ENCODE data around the gene LDLRAP1.
"Not testable (repeated sequence)": the region's sequence is repeated elsewhere in the genome, so short reads cannot be mapped to it uniquely, and the experiment has no call there.

The LDLRAP1 gene, protein sequence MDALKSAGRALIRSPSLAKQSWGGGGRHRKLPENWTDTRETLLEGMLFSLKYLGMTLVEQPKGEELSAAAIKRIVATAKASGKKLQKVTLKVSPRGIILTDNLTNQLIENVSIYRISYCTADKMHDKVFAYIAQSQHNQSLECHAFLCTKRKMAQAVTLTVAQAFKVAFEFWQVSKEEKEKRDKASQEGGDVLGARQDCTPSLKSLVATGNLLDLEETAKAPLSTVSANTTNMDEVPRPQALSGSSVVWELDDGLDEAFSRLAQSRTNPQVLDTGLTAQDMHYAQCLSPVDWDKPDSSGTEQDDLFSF

DNA sequence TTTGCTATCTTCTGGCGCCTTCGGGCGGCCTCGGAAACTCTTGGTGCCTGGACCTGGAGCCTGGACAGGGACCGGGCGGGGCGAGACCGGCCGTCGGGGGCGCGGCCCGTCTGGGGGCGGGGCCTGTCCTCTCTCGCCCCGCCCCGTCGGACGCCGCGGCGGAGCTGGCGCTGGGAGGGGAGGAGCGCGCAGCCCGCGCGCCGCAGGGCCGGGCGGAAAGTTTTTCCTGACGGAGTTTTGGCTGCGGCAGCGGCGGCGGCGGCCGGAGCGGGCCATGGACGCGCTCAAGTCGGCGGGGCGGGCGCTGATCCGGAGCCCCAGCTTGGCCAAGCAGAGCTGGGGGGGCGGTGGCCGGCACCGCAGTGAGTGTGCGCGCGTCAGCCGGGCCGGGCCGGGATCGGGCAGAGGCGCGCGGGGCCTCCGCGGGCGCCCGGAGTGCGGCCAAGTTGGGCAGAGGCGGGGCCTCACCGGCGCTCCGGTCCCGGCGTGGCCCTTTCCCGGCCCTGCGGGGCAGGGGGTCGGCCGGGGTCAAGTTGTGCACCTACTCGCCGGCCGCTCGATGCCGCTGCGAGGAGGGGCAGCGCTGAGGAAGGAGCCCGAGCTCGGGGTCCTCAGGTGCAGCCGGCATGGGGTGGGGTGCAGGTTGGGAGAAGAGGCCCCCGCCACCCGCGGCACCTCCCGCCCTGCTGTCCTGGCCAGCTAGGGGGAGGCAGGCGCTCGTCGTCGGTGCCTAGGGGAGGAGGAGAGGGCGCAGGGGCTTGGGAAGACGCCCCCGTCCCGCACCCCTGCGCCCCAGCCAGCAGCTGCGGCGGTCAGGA lies at the start of gene LDLRAP1:
LDLRAP1 (plus strand) TSS at position 182 of the 818 bp plus-strand sequence; CDS start at position 275, 93 bp downstream.
- DNase-seq = peak; percentile 64

DNA sequence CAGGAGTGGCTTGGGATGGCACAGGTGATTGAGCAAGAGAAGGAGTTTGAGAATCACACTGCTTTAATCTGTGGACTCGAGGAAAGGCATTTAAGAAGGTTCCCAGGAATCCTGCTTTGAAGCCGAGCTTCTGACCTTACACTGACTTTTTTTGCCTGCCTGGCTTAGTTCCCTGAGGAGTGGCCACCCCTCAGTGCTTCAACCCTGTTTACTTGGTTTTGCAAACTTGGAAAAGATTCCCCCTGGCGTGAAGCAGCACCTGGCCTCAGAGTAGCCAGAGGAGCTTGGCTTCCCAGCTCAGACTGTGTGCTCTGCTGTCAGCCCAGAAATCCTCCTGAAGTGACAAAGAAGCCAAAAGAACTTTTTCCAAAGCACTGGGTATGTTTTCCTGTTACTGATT lies 48.5 kb upstream of the LDLRAP1 start:
- no peak for DNase-seq

DNA sequence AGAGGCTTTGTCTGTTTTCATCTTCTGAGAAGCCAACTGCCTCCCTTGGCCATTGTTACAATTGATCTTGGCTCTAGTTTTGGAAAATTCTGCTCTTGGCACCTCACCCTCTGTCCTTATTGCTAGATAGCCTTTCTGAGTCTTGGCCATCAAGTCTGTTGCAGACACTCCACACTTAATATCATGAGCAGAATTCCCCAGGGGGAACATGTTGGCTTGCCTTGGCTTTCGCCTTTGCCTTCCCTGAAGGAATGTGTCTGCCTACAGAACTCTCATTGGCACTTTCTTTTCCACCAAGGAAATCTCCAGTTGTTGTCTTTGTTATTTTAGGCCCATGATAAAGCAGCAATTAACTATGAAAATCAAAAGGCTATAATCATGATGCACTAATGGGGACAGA lies 42.7 kb upstream of the LDLRAP1 start:
- no peak for DNase-seq

DNA sequence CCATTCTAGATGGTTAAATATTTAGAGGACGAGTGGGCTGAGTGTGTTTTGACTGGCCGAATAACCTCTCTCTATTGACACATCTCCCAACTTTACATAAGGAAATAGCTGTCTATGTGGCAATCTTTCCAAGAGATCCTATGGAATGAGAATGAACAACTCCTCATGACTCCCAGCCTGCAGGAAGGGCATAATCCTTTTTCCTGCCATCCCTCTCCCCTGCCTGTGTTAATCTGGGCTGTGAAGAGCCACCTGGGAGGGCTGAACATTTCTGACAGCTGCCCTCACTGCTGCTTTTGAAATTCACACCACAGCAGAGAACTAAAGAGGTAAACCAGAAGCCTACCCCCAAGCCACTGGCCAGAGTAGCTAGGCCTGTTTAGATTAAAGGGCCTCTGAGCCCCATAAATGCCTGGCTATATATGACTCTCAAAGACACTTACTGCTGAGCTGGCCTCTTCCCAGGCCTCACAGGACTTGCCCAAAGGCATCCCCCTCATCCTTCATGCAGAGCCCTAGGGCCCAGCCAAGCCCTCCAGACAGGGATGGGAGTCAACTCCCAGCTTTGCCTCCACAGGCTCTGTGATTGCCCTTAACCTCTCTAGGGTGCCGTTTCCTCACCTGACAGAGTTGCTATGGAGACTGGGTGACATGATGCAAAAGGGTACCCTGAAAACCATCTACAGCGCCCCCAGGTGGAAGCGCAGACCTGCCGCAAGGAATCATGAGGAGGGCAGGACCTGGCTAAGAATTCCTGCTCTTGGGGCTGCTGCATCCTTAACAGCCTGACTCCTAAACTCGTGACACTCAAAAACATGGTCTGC lies 42.0 kb upstream of the LDLRAP1 start:
- DNase-seq = no peak

DNA sequence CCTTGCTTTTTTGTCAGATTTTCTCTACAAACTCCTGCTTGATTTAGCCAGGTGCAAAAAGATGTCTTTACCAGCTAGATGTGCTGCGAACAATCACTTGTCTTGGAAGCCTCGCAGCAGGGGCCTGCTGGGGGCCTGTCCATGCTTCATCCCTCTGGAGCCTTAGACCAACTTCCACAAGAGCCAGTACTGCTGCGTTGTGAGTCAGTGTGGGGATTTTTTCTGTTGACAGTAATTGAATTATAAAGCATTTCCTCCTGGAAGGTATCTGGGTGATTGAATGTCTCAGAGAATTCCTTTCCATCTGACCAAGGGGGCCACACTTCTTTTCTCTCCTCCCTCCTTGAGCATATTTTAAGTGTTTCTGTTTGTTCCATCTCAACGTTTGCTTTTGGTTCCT lies 40.4 kb upstream of the LDLRAP1 start:
- no peak for DNase-seq

DNA sequence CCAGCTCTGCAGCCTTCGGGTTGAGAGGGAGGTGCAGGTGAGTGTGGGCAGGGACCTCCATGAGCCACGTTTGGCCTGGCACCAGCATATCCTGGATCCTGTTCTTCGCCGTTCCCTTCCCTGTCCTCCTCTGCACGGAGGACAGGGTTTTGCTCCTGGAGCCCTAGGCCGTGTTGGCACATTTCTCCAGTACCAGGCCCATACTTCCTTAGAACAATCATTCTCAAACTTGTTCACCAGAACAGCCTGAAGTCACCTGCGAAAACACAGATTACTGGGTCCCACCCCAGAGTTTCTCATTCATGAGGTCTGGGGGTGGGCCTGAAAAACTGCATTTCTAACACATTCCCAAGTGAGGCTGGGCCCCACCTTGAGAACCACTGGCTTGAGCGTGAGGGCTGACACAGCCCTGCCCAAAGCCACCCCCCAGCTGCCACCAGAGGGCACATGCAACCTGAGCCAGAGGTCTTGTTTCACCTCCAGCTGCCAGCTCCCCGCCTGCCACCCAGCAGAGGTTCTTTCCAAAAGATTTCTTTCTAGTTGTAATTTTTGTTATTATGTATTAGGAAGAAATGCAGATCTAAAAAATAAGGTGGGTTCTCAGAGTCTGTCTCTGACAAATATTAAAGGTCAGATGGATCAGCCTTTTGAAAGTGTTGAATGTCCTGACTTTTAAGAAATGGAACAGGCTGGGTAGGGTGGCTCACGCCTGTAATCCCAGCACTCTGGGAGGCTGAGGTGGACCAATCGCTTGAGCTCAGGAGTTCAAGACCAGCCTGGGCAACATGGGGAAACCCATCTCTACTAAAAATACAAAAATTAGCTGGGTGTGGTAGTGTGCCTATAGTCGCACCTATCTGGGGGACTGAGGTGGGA lies 39.6 kb upstream of the LDLRAP1 start:
- peak; percentile 67 for DNase-seq

DNA sequence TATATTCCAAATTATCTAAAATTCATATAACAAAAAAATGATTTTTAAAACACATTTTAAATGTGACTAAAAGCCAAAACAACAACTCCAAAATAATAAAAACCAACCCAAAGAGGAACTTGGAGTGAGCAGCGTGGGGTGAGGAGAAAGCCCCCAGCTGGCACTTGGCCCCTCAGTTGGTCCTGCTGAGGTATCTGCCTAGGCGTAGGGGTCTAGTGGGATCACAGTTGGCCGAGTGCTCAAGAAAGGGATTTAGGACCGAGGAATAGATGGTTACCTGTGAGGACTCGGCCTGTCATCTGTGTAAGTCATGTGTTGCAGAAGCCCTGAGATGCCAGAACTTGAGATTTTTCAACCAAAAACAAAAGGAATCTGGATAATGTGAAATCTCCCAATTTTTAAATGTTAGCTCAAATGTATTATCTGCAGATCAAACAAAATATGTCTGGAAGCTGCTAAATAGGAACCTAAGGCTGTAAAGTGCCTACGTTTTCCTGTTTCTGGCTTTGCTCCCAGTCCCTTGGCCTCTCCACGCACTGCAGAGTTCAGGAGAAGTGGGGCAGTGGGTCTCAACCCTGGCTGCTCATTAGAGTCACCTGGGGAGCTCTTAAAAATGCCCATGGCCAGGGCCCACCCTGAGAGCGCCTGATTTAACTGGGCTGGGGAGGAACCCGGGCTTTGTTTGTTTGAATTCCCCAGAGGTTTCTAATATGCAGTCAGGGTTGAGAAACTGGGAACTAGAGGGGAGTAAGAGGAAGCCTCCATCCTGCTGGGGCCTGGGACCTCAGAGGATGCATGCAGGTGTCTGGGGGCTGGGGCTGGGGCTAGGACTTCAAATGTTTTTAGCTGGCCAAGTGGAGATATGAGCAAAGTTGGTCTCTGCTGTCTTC lies 38.5 kb upstream of the LDLRAP1 start:
- DNase-seq = no peak

DNA sequence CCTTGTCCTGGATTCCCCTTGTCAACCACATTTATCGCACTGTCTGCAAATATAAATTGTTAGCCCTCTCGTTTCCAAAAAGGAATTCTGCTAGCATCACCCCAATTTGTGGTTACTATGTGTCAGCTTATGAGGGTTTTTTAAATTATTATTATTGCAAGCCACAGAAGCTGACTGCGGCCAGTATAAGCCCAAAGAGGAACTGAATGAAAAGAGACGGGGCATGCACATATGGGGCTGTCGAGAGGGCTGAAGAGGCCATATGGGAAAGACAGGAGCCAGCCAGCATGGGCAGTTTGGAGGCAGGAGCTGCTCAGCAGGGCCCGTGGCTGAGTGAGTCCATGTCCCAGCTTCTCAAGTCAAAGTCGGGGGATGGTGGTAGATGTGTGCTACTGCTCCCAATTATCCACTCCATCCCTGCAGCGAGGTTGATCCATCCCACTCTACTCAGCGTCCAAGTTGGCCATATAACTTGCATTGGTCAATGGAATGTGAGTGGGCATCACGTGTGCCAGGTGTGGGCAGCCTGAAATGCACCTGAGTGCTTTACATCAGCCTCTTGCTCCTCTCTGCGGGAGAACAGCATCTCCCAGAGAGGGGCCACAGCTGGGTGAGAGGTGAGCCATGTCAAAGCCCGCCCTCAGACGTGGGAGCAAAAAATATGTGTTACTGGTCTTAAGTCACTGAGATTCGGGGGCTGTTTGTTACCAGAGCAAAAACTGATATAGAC lies 37.6 kb upstream of the LDLRAP1 start:
- no peak for DNase-seq

DNA sequence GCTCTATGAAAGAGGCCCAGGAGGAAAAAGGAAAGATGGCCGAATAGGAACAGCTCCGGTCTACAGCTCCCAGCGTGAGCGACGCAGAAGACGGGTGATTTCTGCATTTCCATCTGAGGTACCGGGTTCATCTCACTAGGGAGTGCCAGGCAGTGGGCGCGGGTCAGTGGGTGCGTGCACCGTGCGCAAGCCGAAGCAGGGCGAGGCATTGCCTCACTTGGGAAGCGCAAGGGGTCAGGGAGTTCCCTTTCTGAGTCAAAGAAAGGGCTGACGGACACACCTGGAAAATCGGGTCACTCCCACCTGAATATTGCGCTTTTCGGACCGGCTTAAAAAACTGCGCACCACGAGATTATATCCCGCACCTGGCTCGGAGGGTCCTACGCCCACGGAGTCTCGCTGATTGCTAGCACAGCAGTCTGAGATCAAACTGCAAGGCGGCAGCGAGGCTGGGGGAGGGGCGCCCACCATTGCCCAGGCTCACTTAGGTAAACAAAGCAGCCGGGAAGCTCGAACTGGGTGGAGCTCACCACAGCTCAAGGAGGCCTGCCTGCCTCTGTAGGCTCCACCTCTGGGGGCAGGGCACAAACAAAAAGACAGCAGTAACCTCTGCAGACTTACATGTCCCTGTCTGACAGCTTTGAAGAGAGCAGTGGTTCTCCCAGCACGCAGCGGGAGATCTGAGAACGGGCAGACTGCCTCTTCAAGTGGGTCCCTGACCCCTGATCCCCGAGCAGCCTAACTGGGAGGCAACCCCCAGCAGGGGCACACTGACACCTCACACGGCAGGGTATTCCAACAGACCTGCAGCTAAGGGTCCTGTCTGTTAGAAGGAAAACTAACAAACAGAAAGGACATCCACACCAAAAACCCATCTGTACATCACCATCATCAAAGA lies 36.6 kb upstream of the LDLRAP1 start:
- not testable (repeated sequence) for DNase-seq

DNA sequence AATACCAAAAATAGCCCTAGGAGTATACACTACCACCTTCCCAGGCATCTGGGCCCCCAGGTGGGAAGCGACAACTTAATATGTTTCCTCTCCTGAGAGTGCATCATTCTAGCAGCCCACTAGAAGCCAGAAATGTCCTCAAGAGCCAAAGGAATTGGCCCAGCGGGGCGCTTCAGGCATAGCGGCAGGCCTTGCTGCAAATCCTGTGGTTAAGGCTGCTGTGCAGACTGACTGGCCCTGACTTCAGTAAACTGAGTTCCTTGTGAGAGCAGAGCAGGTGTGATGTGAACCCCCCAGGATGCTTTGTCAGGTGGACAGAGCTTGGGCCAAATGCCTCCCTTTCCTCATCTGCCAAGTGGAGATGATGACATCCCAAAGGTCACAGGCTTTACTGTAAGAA lies 29.7 kb upstream of the LDLRAP1 start:
- DNase-seq = no peak

DNA sequence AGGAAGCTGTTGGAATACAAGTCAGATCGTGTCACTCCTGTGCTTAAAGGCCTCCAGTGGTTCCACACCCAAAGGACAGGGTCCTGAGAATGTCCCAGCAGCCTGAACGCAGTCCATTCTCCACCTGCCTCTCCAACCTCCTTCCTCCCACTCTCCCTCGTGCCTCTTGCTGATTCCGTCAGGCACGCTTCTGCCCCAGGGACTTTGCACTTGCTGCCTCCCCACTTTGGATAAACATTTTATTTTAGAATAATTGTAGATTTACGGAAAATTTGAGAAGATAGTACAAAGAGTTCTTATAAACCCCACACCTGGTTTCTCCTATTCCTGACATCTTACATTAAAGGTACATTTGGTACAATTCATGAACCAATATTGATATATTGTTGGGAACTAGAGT lies 28.4 kb upstream of the LDLRAP1 start:
- no peak for DNase-seq

DNA sequence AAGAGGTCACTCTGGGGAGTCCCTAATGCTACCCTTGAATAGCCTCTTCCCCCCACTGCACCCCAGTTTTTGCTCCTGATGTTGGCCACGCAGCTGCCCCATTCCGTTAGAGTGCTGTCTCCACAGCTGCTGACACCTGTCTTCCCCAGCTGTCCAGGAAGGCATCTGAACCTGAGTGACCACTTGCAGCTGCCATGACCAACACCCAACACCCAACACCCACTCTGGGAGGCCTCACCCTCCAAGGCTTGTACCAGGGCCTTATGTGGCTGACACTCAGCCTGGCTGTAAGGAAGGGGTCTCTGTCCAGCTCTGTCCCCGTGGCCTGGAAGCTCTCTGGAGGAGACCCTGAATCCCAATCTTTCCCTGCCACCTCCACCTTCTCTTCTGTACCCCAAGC lies 26.7 kb upstream of the LDLRAP1 start:
- DNase-seq = no peak

DNA sequence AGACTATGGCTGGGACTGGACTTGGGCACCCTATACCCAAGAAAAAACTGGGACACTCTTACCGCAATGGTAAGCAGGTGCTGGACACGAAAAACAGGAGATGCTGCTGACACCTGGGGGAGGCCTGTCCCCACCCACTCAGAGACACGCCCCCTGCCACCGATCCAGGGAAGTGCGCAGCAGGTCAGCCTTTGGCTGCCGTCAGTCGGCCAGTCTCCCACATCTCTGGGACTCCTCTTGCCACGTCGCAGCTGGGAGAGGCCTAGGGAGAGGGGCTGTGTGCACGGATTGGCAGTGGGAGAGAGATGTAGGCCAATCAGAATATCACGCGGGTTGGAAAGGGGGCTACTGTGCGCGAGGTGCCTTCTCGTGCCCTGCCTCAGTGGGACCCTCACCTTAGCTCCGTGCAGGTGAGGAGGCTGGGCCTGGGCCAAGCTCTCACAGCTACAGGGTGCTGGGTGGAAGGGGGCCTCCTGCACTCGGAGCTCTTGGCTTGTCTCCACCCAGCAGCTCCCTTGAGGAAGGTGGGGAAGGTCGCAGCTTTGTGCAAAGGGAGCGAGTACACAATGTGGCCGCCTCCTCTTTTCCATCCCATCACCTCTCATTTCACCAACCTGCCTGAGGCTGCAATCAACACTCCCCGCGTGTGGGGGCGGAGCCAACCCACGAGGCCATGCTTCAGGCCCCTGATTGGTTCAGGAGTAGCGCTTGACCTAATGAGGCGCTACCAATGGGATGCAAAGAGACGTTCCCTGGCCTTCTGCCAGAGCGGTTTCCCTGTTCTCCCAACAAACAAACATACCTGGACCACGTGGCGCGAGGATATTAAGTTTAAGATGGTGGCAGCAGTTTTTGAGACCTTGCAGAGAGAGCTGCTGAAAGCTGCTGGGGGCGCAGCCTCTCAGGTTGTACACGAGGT lies 25.7 kb upstream of the LDLRAP1 start:
- DNase-seq = no peak

DNA sequence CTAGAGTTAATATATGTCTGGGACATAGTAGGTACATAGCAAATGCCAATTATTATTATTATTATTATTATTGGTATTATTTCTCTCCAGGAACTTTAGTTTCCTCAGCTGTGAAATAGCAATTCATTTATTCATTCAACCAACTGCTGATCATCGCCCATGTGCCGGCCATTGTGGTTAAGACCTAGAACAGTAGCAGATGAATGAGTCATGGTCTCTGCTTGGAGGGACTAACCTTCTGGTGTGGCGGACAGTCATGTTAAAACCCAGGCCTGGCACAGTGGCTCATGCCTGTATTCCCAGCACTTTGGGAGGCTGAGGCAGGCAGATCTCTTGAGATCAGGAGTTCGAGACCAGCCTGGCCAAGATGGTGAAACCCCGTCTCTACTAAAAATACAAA lies 23.8 kb upstream of the LDLRAP1 start:
- no peak for DNase-seq

DNA sequence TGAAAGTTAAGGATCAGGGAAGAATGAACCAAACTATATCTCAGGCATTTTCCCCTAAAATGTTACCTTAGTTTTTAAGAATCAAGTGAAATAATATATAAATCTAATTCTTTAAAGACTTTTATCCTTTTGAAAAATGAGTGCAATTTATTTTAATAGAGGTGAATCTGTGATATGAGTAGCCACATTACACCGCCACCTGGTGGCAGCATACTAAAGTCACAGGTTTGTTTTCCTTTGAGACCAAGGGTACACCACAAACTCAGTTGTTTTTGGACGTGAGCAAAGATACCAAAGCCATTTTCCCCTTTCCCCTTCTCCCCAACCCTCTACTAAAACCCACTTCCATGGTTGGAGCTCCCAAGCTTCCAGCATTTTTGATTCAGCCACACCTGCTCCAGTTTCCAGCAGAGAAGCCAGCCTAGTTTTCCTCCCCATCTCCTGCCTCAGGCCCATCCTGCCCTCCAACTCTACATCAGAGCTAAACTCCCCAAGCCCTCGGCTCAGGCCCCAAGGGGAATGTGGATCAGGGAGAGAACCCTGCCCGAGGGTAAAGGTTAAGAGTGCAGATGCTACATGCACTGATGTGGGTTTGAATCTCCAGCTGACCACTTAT lies 22.9 kb upstream of the LDLRAP1 start:
- DNase-seq = peak; percentile 73

DNA sequence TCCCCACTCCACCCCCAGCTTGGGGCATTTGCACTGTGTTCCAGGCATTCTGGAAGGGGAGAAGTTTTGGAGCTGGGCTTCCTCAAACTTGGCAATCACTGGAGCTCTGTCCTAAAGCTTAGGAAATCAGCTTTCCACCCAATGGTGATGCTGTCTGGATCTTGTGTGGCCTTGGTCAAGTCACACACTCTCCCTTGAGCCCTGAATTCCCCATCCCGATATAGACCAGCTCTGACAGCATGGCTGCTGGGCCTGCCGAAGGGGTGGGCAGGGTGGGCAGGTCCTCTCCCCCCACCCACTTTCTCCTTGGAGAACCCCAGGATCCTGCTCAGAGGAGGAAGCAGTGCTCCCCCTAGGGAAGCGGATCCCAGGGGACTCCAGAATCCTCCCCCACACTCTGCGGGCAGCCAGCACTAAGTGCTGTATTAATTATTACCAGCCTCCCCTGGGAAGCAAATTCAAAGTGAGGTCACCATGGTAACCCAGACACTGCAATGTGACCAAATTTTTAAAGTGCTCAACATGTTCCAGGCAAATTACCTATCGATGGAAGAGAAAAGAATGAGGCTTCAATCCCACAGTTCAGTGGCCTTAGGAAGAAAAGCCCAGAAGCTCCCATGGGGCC lies 21.3 kb upstream of the LDLRAP1 start:
- DNase-seq = no peak

DNA sequence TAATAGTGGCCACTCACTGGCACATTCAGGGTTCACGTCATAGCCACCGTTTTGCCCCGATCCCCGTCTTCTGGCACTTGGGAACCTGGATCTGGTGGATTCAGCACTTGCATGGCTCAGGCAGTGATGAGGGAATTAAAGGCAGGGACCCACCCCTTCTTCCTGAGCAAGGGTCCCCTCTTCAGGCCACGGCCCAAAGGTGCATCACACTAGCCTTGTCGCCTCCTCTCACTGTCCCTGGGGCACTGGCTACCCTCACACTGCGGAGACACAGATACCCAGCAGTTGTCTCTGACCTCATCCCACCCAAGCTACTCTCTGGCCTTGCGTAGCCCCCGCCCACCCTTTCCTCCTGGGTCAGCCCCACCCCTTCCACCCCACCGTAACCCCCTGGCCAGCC lies 19.9 kb upstream of the LDLRAP1 start:
- DNase-seq = no peak
